WTC11 (cell line): ENCODE measurements around the gene AGBL2. TPM values are rescaled to one million over a fixed set of nuclear protein-coding genes. Genes with fewer than 3 reads are reported as not detected.
A peak's percentile ranks its signal among the peaks of the same experiment; 100 is the strongest.

ENCODE experiments used
- ATAC-seq: fragments of 200-7000 bp; cut with Tn5 transposase; 2 replicates; pipeline ENCODE4 v1.10.0; 2021; ENCODE audit warnings: mild to moderate bottlenecking, moderate library complexity
- CTCF ChIA-PET: fragments of 300-600 bp; sonication (Branson Sonifier 250); formaldehyde crosslinking; loops from one replicate; lab custom pipeline; 2021; ENCODE audit warnings: antibody characterized with exemption; lab: Charles Lee
- POLR2A ChIA-PET: fragments of 350-600 bp; sonication (Branson Sonifier 250); formaldehyde crosslinking; loops from one replicate; lab custom pipeline; 2021; ENCODE audit warnings: antibody characterized with exemption; lab: Charles Lee
- DNase-seq: peaks from one replicate; pipeline ENCODE4 v3.0.0; 2021; ENCODE audit warnings: low spot score
- H3K27ac Mint-ChIP-seq: 2 replicates; pipeline ENCODE4 v1.8.0; 2021; ENCODE audit warnings: mixed read lengths
- H3K27me3 Mint-ChIP-seq: 2 replicates; pipeline ENCODE4 v1.8.0; 2021; ENCODE audit warnings: low read depth, mild to moderate bottlenecking, moderate library complexity, mixed read lengths
- H3K36me3 Mint-ChIP-seq: 2 replicates; pipeline ENCODE4 v1.8.0; 2021; ENCODE audit warnings: mixed read lengths
- H3K4me1 Mint-ChIP-seq: 2 replicates; pipeline ENCODE4 v1.8.0; 2022; ENCODE audit warnings: mixed read lengths
- H3K4me3 Mint-ChIP-seq: 2 replicates; pipeline ENCODE4 v1.8.0; 2021; ENCODE audit warnings: mild to moderate bottlenecking, moderate library complexity, mixed read lengths
- H3K9me3 Mint-ChIP-seq: 2 replicates; pipeline ENCODE4 v1.8.0; 2021; ENCODE audit warnings: mixed read lengths
- MYBL2 ChIP-seq: sonication (generic); formaldehyde crosslinking; IDR thresholded peaks from 2 replicates; pipeline ENCODE4 v1.8.1; 2023; ENCODE audit warnings: mild to moderate bottlenecking, moderate library complexity, missing genetic modification reagents
- NR3C1 ChIP-seq: sonication (generic); formaldehyde crosslinking; conservative IDR thresholded peaks from 2 replicates; pipeline ENCODE4 v1.8.1; 2023; ENCODE audit warnings: low read depth, mild to moderate bottlenecking, missing genetic modification reagents
- SP1 ChIP-seq: sonication (generic); formaldehyde crosslinking; conservative IDR thresholded peaks from 2 replicates; pipeline ENCODE4 v1.8.1; 2022; ENCODE audit warnings: missing genetic modification reagents
- ZNF121 ChIP-seq: sonication (generic); formaldehyde crosslinking; IDR thresholded peaks from 2 replicates; pipeline ENCODE4 v1.8.0; 2023; ENCODE audit warnings: missing genetic modification reagents
- ZNF138 ChIP-seq: sonication (generic); formaldehyde crosslinking; conservative IDR thresholded peaks from 2 replicates; pipeline ENCODE4 v1.8.1; 2022; ENCODE audit warnings: mild to moderate bottlenecking, moderate library complexity, missing genetic modification reagents
- ZNF219 ChIP-seq: sonication (generic); formaldehyde crosslinking; IDR thresholded peaks from 2 replicates; pipeline ENCODE4 v1.8.0; 2023; ENCODE audit warnings: missing genetic modification reagents, mild to moderate bottlenecking, borderline replicate concordance
- ZNF396 ChIP-seq: fragments of 250-450 bp; sonication (Bioruptor Pico); IDR thresholded peaks from 2 replicates; pipeline ENCODE4 v1.8.0; 2021; ENCODE audit warnings: mild to moderate bottlenecking, moderate library complexity, borderline replicate concordance
- ZNF416 ChIP-seq: fragments of 250-450 bp; sonication (Bioruptor Pico); IDR thresholded peaks from 2 replicates; pipeline ENCODE4 v1.9.0; 2021; ENCODE audit warnings: mild to moderate bottlenecking, inconsistent platforms
- total RNA-seq: library from RNA; stranded (reverse); gene quantifications from 3 replicates; pipeline ENCODE4 v1.2.3, GENCODE V29; 2021
- TF ChIP-seq, protein P1 (sequence below): fragments of 250-450 bp; sonication (Bioruptor Pico); IDR thresholded peaks from 2 replicates; pipeline ENCODE4 v1.8.0; 2021; ENCODE audit warnings: mild to moderate bottlenecking
- TF ChIP-seq, protein P2 (sequence below): sonication (generic); formaldehyde crosslinking; IDR thresholded peaks from 2 replicates; pipeline ENCODE4 v1.8.1; 2022; ENCODE audit warnings: mild to moderate bottlenecking, moderate library complexity, missing genetic modification reagents
- TF ChIP-seq, protein P3 (sequence below): fragments of 250-450 bp; sonication (Bioruptor Pico); conservative IDR thresholded peaks from 2 replicates; pipeline ENCODE4 v1.9.0; 2021; ENCODE audit warnings: mild to moderate bottlenecking
- TF ChIP-seq, protein P4 (sequence below): sonication (generic); formaldehyde crosslinking; IDR thresholded peaks from 2 replicates; pipeline ENCODE4 v1.8.1; 2023; ENCODE audit warnings: mild to moderate bottlenecking, missing genetic modification reagents, moderate library complexity

The AGBL2 gene
- total RNA-seq, 1 experiment from 2014 or later, result 3.7 TPM

DNA sequence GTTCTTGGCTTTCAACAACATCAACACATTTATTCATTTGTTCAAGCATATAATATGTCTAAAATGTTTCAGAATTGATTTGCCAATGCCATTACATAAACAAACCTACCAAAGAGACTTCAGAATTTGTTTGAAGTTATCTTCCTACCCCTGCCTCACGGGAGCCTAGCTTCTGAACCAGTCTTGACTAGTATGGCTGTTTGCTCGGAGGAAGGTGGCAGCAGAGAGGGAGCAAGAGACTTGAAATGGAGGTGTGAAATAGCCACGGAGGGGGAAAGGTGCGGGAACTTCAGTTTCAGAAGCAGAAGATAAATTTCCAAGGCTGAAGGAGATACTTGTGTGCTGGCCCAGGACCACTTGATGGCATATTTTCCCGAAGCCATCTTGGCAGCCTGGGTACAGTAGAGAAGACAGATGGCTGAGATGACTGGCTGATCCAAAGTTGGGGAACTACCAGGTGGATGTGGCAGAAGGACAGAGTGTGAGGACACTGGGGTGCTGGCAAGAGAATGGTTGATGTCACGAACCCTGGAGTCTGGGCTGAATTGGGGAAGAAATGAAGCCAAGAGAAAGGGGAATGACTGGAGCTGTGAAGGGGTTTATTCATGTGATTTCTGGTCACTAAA is 58.8 kb downstream of the AGBL2 start (continued):
- TF ChIP-seq SP1, result no peak
- TF ChIP-seq, protein P1, sequence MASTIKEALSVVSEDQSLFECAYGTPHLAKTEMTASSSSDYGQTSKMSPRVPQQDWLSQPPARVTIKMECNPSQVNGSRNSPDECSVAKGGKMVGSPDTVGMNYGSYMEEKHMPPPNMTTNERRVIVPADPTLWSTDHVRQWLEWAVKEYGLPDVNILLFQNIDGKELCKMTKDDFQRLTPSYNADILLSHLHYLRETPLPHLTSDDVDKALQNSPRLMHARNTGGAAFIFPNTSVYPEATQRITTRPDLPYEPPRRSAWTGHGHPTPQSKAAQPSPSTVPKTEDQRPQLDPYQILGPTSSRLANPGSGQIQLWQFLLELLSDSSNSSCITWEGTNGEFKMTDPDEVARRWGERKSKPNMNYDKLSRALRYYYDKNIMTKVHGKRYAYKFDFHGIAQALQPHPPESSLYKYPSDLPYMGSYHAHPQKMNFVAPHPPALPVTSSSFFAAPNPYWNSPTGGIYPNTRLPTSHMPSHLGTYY (CRISPR knock-in tag), result no peak
- no peak for TF ChIP-seq NR3C1 (CRISPR knock-in tag)
- no peak for TF ChIP-seq ZNF138 (CRISPR knock-in tag)
- no peak for TF ChIP-seq MYBL2
- no peak for TF ChIP-seq ZNF396 (CRISPR knock-in tag)

DNA sequence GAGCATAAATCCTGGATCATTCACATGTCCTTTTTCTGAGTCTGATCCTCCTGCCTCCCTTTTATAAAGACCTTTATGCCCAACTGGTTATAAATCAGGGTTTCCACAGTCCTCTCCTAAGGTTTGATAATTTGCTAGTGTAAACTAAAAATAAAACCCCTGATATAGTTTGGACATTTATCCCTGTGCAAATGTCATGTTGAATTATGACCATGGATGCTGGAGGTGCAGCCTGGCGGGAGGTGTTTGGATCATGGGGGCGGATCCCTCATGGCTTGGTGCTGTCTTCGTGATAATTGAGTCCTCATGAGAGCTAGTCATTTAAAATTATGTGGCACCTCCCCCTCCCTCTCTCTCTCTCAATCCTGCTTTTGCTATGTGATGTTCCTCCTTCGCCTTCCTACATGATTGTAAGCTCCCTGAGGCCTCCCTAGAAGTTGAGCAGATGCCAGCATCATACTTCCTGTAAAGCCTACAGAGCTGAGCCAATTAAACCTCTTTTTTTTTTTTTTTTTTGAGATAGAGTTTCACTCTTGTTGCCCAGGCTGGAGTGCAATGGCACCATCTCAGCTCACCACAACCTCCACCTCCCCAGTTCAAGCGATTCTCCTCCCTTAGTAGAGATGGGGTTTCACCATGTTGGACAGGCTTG is 63.2 kb downstream of the AGBL2 start:
- H3K36me3 Mint-ChIP-seq, result peaks cover 19% of the 10 kb centered on the region
- no peak overlapping the region for H3K4me3 Mint-ChIP-seq
- DNase-seq, result no peak
- TF ChIP-seq SP1 (no peak), ZNF416 (CRISPR knock-in tag) (no peak)
- TF ChIP-seq, protein P2, sequence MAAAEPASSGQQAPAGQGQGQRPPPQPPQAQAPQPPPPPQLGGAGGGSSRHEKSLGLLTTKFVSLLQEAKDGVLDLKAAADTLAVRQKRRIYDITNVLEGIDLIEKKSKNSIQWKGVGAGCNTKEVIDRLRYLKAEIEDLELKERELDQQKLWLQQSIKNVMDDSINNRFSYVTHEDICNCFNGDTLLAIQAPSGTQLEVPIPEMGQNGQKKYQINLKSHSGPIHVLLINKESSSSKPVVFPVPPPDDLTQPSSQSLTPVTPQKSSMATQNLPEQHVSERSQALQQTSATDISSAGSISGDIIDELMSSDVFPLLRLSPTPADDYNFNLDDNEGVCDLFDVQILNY, result no peak
- TF ChIP-seq, protein P3, sequence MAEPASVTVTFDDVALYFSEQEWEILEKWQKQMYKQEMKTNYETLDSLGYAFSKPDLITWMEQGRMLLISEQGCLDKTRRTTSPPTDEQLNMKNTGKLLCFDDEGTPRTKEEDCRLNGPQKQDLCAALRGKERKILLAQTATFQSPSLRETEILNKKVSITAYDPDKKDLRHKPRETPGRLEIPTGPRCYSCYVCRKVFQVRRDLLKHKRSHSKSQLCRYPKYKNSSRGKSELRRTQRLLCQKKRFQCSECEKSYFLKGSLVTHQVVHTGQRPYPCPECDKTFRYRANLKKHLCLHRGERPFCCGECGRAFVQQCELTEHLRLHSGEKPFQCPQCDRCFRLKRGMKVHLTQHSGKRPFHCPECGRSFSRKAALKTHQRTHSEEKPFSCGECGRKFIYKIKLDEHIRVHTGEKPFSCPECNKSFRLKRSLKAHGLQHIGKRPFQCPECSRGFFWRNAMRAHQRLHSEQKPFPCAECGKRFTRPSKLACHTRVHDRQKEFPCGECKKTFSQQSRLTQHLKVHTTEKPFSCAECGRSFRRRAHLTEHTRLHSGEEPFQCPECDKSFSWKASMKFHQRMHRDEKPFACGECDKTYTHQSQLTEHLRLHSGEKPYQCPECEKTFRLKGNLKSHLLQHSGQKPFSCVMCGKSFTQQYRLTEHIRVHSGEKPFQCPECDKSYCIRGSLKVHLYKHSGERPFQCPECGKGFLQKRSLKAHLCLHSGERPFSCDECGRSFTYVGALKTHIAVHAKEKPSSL (CRISPR knock-in tag), result no peak
- TF ChIP-seq, all 79 proteins: peak for 0
- Mint-ChIP-seq H3K9me3 (peaks cover 21% of the 10 kb centered on the region), H3K27me3 (peaks cover 12% of the 10 kb centered on the region), H3K27ac (no peak overlapping the region), H3K4me1 (peaks cover 7% of the 10 kb centered on the region; the same call in 1 of the 2 replicates)
- ChIA-PET POLR2A (no interaction called here), CTCF (no interaction called here)
- ATAC-seq, result no peak

DNA sequence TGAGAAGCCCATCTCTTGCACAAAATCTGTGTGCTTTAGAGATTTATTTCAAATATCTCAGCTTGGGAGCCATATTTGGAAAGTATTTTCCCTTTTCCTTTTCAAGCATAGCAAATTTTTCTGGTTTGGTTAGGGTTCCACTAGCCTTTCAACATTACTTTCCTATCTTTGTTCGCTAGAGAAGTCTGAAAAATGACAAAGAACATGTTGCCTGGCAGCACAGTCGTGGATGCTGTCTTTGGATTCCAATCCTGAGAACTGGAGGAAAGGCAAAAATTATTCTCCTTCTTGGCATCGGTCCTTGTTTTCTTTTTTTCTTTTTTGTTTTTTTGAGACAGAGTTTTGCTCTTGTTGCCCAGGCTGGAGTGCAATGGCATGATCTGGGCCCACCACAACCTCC is 65.9 kb downstream of the AGBL2 start:
- POLR2A ChIA-PET, result no interaction called here
- ATAC-seq (no peak), DNase-seq (no peak)
- Mint-ChIP-seq H3K27me3 (peaks cover 9% of the 10 kb centered on the region), H3K27ac (no peak overlapping the region), H3K9me3 (peaks cover 21% of the 10 kb centered on the region), H3K36me3 (peaks cover 19% of the 10 kb centered on the region), H3K4me3 (no peak overlapping the region), H3K4me1 (peaks cover 7% of the 10 kb centered on the region; the same call in 1 of the 2 replicates)
- TF ChIP-seq ZNF121 (CRISPR knock-in tag), result no peak
- CTCF ChIA-PET, result no interaction called here

DNA sequence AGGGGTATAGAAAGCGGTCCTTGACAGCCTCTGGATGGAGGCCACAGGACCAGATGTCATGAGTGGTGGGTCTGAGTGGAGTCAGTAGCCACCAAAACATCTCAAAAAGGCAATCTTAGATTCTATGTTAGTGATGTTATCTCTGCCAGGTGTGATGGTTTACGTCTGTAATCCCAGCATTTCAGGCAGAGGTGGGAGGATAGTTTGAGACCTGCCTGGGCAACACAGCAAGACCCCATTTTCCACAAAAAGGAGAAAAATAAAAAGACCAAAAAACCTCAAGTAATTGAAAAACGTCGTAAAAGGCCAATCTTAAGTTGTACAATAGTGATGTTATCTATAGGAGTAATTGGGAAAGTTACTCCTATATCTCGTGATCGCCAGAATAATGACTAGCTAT is 69.2 kb downstream of the AGBL2 start:
- H3K4me1 Mint-ChIP-seq, result peaks cover 9% of the 10 kb centered on the region
- no peak overlapping the region for H3K4me3 Mint-ChIP-seq
- H3K27me3 Mint-ChIP-seq, result no peaks in the 10 kb centered on the region; the same call in 1 of the 2 replicates
- no peaks in the 10 kb centered on the region for H3K36me3 Mint-ChIP-seq
- POLR2A ChIA-PET, result no interaction called here
- TF ChIP-seq, protein P4, sequence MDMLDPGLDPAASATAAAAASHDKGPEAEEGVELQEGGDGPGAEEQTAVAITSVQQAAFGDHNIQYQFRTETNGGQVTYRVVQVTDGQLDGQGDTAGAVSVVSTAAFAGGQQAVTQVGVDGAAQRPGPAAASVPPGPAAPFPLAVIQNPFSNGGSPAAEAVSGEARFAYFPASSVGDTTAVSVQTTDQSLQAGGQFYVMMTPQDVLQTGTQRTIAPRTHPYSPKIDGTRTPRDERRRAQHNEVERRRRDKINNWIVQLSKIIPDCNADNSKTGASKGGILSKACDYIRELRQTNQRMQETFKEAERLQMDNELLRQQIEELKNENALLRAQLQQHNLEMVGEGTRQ (CRISPR knock-in tag), result no peak
- TF ChIP-seq ZNF219 (CRISPR knock-in tag) (no peak), ZNF121 (CRISPR knock-in tag) (peak; percentile 41; the same call in 1 of the 2 replicates)
- TF ChIP-seq, protein P3 (CRISPR knock-in tag), result no peak
- no peak for ATAC-seq
- no peaks in the 10 kb centered on the region for H3K9me3 Mint-ChIP-seq
- H3K27ac Mint-ChIP-seq, result no peak overlapping the region
- CTCF ChIA-PET, result no interaction called here
- DNase-seq, result no peak
